RKO (cell line): Measurements from ENCODE around the gene TTLL10.
"Not testable (repeated sequence)": the region's sequence is repeated elsewhere in the genome, so short reads cannot be mapped to it uniquely, and the experiment has no call there.

Source experiments
- DNase-seq: peaks from one replicate; pipeline ENCODE4 v3.0.0-alpha.2; 2016; ENCODE audit warnings: low spot score

Gene TTLL10

DNA sequence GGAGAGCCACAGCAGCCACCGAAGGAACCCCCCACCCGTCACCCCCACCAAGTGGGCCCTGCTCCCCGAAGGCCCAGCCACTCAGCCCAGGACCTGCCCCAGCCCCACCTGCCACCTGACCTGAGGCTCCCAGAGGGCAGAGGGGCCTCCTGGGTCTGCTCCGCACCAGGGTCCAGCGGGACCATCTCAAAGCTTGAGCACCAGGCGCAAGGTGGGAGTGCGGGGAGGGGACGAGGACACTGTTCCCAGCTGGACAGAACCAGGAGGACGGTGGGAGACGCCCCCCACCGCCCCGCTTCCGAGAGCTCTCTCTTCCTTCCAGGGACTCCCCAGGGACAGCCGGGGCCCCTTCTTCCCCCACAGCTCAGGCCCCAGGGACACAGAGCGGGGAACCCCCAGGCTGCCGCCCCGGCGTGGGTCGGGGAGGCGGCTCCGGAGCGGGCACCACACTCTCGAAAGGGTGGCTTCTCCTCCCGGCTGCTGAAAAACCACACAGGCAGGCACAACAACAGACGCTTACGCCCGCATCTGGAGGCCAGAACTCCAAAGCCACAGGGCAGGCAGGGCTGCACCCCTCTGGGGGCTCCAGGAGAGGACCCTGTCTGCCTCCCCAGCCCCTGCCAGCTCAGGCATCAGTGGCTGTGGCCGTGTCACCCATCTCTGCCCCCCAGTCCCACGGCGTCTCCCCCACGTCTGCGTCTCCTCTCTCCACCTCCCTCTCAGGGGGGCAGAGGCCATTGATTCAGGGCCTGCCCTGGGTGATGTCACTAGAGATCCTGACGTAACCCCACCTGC, 1.9 kb upstream of the TTLL10 start:
- no peak for DNase-seq

DNA sequence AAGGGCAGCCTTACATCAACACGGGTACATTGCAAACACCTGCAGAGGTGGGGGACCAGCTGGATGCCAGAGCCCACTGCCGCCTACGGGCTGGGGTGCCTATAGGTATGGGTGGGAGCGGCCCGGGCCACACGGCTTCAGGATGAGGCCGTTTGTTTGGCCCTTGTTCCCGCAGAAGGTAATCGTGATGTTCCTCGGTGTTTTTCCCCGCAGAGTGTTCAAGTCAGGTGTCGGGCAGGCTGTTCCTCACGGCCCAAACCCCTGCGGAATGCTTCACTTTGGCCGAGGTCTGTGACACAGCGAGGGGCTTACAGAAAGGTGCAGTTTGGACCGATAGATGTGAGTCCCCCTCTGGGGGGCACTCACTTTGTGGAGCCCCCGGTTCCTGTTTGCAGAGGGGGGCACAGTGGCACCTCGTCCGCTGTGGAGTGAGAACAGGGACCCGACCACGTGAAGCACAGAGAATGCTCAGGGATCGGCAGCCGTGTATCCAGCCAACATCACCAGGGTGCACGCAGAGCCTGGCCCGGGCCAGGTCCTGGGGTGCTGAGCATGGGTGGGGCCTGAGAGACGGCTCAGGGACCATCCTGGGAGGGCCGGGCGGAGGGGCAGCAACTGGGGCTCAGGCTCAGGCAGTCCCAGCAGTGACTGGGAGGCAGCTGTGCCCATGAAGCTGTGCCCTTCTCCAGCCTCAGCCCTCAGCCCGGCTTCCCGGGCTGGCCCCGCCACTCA, 453 bp upstream of the TTLL10 start:
- no peak for DNase-seq

DNA sequence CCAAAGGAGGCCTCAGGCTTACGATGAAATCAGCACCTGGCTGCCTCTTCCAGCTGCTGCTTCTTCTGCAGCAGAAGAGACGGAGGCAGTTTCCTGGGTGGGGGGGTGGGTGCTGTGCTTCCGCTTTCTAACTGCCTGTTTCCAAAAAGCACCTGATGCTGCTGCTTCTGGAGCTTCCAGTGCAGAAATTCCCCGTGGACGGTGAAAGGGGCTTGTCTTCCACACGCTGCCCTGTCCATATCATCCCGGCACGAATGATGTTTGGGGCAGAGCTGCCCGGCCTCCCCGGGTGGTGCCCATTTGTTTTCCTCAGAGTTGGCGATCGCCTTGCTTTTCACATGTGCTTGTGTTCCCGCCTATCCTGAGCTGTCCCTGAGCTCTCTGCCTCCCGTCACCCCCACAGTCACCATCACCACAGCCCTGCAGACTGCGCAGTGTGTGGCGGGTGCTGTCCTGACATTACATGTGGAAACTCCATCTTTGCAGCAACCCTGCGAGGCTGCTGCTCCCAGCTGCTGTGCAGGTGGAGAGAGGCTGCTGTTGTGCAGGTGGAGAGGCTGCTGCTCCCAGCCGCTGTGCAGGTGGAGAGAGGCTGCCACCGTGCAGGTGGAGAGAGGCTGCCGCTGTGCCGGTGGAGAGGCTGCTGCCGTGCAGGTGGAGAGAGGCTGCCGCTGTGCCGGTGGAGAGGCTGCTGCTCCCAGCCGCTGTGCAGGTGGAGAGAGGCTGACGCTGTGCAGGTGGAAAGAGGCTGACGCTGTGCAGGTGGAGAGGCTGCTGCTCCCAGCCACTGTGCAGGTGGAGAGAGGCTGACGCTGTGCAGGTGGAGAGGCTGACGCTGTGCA, 1.8 kb downstream of the TTLL10 start:
- no peak for DNase-seq

DNA sequence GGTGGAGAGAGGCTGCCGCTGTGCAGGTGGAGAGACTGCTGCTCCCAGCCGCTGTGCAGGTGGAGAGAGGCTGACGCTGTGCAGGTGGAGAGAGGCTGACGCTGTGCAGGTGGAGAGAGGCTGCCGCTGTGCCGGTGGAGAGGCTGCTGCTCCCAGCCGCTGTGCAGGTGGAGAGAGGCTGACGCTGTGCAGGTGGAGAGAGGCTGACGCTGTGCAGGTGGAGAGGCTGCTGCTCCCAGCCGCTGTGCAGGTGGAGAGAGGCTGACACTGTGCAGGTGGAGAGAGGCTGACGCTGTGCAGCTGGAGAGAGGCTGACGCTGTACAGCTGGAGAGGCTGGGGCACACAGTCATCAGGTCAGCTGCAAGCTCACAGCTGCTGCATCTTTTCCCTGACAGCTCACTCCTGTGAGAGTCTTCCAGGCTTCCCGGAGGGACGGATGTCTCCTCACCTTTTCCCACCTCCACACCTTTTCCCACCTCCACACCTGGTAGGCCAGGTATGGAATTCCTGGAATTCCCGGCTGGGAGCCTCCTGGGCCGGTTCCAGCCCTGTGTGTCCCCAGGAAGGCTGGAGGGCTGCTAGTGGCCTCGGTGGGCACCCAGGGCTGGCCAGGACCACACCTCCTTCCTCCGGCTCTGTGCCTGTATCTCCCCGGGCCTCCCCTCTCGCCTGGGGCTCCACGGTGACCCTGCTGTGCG, 2.5 kb downstream of the TTLL10 start:
- DNase-seq: not testable (repeated sequence)

DNA sequence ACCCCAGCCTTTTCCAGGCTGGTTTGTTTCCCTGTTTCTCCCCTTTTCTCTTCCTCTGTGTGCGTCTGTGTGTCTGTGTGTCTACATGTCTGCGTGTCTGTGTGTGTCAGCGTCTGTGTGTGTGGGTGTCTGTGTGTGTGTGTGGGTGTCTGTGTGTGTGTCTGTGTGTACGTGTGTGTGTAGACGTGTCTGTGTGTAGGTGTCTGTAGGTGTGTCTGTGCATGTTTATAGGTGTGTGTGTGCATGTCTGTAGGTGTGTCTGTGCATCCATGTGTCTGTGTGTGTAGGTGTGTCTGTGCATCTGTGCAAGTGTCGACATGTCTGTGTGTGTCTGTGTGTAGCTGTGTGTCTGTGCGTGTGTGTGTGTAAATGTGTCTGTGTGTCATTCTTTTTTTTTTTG, 3.3 kb downstream of the TTLL10 start:
- DNase-seq: no peak

DNA sequence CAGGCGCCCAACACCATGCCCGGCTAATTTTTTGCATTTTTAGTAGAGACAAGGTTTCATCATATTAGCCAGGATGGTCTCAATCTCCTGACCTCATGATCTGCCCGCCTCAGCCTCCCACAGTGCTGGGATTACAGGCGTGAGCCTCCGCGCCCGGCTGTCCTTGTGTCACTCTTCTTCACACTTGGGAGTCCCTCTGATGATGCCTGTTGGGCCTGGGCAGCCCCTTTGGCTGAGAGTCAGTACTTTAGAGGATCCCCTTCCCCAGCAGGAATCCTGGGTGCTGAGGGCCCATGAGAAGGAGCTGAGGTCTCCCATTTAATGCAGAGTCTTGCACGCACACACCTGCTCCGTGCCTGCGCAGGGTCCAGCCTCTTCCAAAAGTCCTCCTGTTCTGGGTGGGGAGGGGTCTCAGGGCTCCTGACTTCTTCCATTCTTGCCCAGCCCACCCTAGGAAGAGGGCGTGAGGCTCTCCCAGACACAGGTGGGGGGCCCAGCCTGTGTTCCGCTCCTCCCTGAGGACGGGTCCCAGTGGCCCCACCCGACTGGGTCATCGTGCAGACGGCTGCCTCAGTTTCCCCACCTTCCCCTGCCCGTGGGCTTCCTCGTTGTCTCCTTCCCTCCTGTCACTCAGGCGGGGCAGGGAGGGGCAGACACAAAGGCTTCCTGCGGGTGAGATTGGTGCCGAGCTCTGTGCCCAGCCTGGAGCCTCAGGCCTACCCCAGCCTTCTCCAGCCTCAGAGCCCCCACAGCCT, 3.9 kb downstream of the TTLL10 start:
- no peak for DNase-seq

DNA sequence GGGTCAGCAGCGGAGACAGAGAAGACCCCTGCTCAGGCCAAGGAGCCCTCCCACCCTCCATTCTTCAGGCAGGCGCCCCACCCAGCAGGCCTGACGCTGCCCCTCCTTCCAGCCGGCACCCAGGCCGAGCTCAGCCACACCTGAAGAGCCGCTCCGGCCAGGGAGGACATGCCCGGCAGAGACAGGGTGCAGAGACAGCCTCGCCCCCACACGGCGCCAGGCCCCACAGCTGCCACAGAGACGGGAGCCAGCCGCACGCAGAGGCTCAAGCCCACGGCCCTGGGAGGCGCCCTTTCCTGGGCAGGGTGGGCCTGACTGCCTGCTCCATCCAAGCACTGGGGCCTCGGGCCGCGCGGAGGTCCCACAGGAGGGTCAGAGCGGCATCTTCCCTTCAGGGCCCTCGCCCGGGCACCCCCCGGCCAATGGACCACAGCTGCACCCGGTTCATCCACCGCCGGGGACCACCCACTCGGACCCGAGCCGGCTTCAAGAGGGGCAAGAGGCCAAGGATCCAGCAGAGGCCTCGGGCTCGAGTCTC, 5.2 kb downstream of the TTLL10 start:
- DNase-seq: no peak

DNA sequence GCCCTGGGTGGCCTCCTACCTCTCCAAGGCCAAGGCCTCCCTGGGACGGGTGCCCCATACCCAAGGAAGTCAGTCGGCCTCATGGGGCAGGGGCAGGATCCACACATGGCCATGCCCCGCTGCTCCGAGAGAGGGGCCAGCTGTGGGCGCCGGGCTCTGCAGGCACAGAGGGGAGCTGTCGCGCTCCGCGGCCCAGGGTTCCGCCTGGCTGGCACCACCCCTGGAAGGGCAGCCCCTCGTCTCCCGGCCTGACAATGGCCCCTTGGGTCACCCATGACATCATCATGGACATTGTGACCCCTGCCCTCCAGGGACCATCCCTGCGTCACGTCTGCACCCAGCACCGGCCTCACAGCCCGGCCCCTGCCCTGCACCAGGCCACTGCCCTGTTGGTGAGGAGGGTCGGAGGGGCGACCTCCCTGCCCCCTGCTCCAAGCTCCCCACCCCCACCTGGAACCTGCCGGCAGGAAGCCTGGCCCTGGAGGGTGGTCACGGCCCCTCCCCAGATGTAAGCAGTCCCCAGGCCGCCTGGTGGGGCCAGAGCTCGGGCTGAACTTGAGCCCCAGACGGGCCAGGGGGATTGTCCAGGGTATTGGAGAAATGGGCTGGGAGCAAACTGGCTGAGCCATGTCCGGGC, 5.8 kb downstream of the TTLL10 start:
- DNase-seq: no peak

DNA sequence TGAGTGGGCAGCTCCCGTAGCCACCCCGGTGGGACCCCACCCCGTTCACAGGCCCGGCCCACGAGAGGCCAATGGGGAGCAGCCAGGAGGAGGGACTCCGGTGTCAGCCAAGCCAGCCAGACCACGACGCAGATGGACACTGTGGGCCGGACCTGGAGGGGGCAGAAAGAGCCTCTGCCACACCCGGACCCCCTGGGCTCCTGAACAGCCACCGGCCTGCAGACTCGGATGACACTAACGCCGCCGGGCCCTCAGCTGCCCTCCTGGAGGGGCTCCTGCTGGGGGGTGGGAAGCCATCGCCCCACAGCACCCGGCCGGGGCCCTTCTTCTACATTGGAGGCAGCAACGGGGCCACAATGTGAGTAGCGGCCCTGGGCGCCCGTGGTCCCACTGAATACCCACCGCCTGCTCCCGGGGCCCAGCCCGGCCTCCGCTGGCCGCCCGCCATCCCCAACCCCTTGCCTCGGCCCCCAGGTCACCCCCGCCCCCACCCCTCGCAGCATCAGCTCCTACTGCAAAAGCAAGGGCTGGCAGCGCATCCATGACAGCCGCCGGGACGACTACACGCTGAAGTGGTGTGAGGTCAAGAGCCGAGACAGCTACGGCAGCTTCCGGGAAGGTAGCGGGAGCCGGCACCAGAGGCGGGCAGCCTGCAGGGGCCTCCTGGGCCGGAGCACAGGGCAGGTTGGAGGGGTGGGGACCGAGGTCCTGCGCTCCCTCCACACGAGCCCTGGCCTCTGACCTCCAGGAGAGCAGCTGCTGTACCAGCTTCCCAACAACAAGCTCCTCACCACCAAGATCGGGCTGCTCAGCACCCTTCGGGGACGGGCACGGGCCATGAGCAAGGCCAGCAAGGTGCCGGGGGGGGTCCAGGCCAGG, 6.5 kb downstream of the TTLL10 start:
- no peak for DNase-seq

DNA sequence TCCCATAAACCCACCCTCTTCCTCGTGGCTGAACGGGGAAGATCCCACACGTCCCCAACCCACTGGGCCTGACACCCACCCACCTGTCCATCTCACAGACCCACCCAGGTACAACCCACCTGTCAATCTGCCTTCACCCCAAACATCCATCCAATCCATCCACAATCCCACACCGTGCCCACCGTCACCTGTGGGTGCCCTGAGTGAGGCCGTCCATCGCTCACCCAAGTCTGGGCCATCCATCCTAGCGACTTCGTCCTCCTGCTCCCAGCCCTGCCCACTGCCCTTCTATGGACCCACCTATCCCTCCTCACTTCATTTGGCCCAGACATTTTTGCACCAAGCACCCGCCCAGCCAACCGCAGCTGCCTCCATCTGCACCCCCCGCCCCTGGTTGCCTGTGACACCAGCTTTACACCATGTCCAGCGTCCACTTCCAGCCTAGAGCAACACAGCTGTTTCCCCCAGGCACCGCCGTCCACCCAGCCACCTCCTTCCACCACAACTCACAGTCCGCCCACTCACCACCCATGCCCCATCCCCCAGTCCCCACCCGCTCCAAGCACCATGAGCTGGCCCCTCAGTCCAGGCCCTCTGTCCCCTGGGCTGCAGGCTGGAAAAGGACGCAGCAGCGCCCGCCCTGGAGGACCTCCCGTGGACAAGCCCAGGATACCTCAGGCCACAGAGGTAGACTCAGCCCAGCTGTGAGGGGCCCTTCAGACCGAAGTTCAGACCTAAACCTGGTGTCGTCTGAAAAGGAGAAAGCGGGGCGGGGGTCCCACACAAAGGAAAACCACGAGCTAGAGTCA, 7.7 kb downstream of the TTLL10 start:
- DNase-seq: no peak

DNA sequence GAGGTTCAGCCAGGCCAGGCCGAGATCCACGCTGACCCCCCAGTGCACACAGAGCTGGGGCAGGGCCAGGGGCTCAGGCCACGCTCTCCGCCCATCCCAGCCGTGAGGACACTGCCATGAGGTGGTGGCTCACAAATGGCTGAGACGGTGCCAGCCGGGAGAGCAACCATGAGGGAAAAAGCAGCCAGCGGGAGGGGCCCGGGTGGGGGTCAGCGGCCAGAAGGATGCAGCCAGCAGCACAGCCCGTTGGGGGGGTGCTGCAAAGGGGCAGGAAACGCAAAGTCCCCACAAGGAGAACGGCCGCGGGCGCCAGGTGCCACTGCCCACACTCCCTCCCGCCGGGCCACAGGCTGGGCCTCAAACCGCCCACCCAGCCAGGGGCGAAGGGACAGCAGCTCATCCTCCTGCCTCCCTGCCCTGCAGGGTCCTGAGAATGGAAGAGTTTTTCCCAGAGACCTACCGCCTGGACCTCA, 8.3 kb downstream of the TTLL10 start:
- DNase-seq: no peak

DNA sequence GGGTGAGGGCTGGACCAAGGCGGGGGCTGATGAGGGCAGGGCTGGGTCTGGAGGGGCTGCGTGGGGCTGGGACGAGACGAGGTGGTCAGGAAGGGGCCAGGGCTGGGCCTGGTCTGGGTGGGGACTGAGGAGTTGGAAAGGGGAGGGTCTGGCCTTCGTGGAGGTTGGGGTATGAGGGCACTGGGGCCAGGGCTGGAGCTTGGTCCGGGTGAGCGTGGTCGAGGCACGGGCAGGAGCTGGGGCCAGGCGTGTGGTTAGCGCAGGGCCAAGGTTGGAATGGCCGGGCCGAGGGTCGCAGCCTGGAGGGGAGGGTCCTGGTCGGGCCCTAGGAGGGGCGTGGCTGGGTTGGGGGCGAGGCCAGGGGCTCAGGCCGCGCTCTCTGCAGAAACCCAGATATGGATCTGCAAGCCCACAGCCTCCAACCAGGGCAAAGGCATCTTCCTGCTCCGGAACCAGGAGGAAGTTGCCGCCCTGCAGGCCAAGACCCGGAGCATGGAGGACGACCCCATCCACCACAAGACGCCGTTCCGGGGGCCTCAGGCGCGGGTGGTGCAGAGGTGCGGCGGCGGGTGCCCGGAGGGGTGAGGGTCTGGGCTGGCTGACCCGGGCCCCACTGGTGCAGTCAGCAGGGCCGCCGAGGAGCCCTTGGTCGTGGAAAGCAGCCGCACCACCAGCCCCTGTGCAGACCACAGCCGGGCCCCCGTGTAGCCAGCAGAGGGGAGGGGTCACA, 9.0 kb downstream of the TTLL10 start:
- no peak for DNase-seq

DNA sequence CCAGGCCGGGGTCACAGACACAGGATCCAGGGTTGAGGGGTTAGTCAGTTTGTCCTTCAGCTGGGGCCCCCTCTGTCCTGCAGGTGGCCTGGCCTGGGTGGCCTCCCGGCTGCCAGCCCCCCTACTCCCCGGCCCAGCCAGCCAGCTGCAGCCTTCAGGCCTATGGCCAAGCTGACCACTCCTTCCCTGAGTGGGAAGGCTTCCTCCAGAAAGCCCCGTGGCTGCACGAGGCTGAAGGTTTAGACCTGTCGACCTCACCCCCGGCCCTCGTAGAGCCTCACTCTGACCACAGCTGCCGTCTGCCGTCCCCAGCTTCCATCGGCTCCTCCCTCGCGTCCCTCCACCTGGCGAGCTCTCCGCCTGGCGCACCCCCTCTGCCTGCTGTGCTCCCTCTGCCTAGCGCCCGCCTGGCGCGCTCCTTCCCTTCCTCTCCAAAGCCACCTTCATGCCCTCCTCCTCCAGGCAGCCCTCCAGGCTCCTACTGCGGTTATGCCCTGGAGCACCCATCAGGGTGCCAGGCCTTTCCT, 9.6 kb downstream of the TTLL10 start:
- DNase-seq: no peak

DNA sequence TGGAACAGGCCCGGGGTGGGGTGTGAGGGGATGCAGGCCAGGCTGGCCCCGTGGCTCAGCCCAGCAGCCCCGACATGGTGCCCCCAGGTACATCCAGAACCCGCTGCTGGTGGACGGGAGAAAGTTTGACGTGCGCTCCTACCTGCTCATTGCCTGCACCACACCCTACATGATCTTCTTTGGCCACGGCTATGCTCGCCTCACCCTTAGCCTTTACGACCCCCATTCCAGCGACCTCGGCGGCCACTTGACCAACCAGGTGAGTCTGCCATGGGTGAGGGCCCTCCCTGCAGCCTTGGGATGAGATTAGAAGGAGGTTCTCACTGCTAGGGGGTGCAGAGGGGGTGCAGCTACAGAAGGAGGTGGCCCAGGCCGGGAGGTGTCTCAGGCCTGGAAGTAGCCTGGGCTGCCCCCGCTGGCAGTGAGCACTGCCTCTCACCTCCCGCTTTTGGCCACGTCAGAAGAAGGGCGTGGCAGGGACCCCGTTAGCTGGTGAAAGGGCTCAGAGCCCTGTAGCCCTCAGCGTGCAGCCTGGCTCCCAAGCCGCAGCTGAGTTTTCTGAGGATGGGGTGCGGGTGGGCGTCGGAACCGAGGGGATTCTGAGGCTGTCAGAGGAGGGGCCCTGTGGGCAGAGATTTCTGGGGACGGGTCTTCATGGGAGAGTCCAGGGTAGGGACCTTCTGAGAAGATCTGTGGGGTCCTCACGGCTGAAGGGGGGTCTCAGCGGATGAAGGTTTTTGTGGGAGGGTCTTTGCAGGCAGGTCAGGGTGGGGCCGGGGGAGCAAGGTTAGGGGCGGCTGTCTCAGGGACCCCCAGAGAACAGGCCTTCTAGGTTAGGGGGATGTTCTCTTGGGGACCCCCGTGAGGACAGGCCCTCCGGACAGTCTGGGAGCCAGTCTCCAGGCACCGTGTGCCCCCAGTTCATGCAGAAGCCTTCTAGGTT, 10.4 kb downstream of the TTLL10 start:
- no peak for DNase-seq

DNA sequence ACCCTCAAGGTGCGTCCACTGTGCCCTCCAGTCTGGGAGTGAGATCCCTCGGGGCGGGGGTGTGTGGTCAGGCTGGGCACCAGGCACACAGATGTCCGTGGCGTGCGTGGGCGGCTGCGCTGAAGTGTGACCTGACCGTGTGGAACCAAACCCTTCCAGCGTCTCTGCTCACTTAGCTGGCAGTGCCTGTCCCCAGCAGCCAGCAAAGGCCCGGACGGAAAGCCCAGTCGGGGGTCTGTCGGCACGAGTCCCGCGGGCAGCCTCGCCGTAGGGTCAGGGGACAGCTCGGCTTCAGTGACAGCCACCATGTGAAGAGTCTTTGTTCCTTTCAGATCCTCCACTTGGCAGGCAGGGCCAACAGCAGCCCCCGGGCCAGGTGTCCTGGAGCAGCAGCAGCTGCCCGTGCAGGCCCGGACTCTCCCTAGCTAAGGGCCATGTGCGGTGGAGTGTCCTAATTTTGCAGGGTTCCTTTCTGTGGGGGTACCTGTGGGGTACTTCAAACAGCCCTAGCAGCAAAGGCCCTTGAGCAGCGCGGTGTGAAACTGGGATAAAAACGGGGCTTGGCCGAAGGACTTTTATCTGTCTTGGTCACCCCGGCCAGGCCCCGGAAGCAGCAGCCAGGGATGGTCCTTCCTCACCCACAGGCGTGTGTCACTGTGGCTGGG, 11.6 kb downstream of the TTLL10 start:
- DNase-seq: no peak

DNA sequence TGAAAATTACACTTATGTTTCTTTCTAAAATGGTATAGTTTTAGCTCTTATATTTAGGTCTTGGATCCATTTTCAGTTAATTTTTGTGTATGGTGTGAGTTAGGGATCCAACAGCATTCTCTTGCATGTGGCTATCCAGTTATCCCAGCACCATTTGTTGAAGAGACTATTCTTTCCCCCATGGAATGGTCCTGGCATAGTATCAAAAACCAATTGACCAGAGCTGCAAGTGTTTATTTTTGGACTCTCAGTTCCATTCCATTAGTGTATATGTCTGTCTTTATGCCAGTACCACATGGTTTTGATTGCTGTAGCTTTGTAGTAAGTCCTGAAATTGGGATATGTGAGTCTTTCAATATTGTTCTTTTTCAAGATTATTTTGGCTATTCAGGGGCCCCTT, 14.3 kb downstream of the TTLL10 start:
- no peak for DNase-seq
